Smooth muscle cell (in vitro differentiated cells): Measurements from ENCODE around the gene LRCH4. TPM values are rescaled to one million over a fixed set of nuclear protein-coding genes. Genes with fewer than 3 reads are reported as not detected.
A peak's percentile ranks its signal among the peaks of the same experiment; 100 is the strongest.

Source experiments
- DNase-seq: peaks from one replicate; lab custom pipeline; 2025; ENCODE audit not compliant: unreplicated experiment; lab: John Stamatoyannopoulos, UW
- H2AFZ ChIP-seq: fragments of 200-600 bp; sonication (generic); 2 replicates; pipeline ENCODE4 v1.6.0; 2016; ENCODE audit warnings: antibody characterized with exemption, low read depth, mild to moderate bottlenecking
- H3F3A ChIP-seq: fragments of 200-600 bp; sonication (generic); 2 replicates; pipeline ENCODE4 v1.6.0; 2017; ENCODE audit warnings: antibody characterized with exemption, low read depth
- H3K27ac ChIP-seq: fragments of 200-600 bp; sonication (generic); 2 replicates; pipeline ENCODE4 v1.5.1; 2016; ENCODE audit warnings: low read depth, mild to moderate bottlenecking
- H3K27me3 ChIP-seq: fragments of 200-600 bp; sonication (generic); 2 replicates; pipeline ENCODE4 v1.6.1; 2016; ENCODE audit warnings: low read depth, mild to moderate bottlenecking
- H3K36me3 ChIP-seq: fragments of 200-600 bp; sonication (generic); 2 replicates; pipeline ENCODE4 v1.5.1; 2016; ENCODE audit warnings: low read depth
- H3K4me1 ChIP-seq: fragments of 200-600 bp; sonication (generic); 2 replicates; pipeline ENCODE4 v1.5.1; 2016; ENCODE audit warnings: low read depth
- H3K4me2 ChIP-seq: fragments of 200-600 bp; sonication (generic); 2 replicates; pipeline ENCODE4 v1.6.0; 2016; ENCODE audit warnings: mild to moderate bottlenecking
- H3K4me3 ChIP-seq: fragments of 200-600 bp; sonication (generic); 2 replicates; pipeline ENCODE4 v1.5.1; 2016; ENCODE audit warnings: mild to moderate bottlenecking
- H3K79me2 ChIP-seq: fragments of 200-600 bp; sonication (generic); 2 replicates; pipeline ENCODE4 v1.6.0; 2016; ENCODE audit warnings: low read depth, mild to moderate bottlenecking
- H3K9ac ChIP-seq: fragments of 200-600 bp; sonication (generic); 2 replicates; pipeline ENCODE4 v1.6.0; 2016; ENCODE audit warnings: low read depth
- H3K9me3 ChIP-seq: fragments of 200-600 bp; sonication (generic); replicated peaks from 2 replicates; pipeline ENCODE4 v1.5.1; 2016; ENCODE audit warnings: low read depth
- H4K20me1 ChIP-seq: fragments of 200-600 bp; sonication (generic); 2 replicates; pipeline ENCODE4 v1.6.0; 2016; ENCODE audit warnings: low read depth
- CTCF ChIP-seq: fragments of 200-600 bp; sonication (generic); IDR thresholded peaks from 2 replicates; pipeline ENCODE4 v1.5.1; 2017; ENCODE audit warnings: borderline replicate concordance, mild to moderate bottlenecking, antibody characterized with exemption; ENCODE audit not compliant: insufficient read depth, poor library complexity, severe bottlenecking
- WGBS: methylation state at CpG from one replicate; pipeline ENCODE4 v1.1.7; 2016; ENCODE audit warnings: low lambda C conversion rate; 5-methylcytosine and 5-hydroxymethylcytosine counted together
- polyA plus RNA-seq: library from polyadenylated mRNA; unstranded; fragments of >200 nt; fragmentation: Nextera tagmentation; extraction: Ambion mirVana; gene quantifications from 2 replicates; pipeline ENCODE4 v1.2.1, GENCODE V29; 2016
- total RNA-seq: library from RNA; depleted of rRNA; stranded (reverse); fragments of >200 nt; gene quantifications from 2 replicates; pipeline ENCODE4 v1.2.3, GENCODE V29; 2014

Gene LRCH4
- total and polyA plus RNA-seq, 2 experiments from 2014 or later: 48.2 to 58.5 TPM

- Histone ChIP-seq H3K27me3 (no peaks in the 10 kb centered on the region), H3K9me3 (no peaks in the 10 kb centered on the region), H3K27ac (no peak overlapping the region), H3K9ac (peak overlapping the region; percentile 64), H3F3A (peaks cover 7% of the 10 kb centered on the region), H2AFZ (peak overlapping the region; percentile 62), H3K79me2 (no peaks in the 10 kb centered on the region), H3K4me3 (peak overlapping the region; percentile 54), H3K4me2 (peak overlapping the region; percentile 96), H4K20me1 (no peaks in the 10 kb centered on the region), H3K4me1 (peaks cover 10% of the 10 kb centered on the region), H3K36me3 (no peaks in the 10 kb centered on the region)
- no peak for DNase-seq
- whole genome bisulfite sequencing: 12% methylated on average over 26 of the region's 29 CpGs
- TF ChIP-seq CTCF: no peak
These were observed 26.9 kb upstream of the LRCH4 start for GRCh38 chr7:100612730-100613390.

- H3F3A ChIP-seq: peaks cover 7% of the 10 kb centered on the region
- H3K4me2 ChIP-seq: peak within 1 kb of the TSS; percentile 96
- H3K9ac ChIP-seq: peak within 1 kb of the TSS; percentile 71
- peak within 1 kb of the TSS; percentile 62 for H2AFZ ChIP-seq
- no peak for TF ChIP-seq CTCF
- H3K4me3 ChIP-seq: peak within 1 kb of the TSS; percentile 54
- peak within 1 kb of the TSS; percentile 60 for H3K27ac ChIP-seq
- H3K36me3 ChIP-seq: no peaks in the 10 kb centered on the region
- no peaks in the 10 kb centered on the region for H3K9me3 ChIP-seq
- peak; percentile 93 for DNase-seq
- H4K20me1 ChIP-seq: no peaks in the 10 kb centered on the region
- no peaks in the 10 kb centered on the region for H3K27me3 ChIP-seq
- WGBS: 1% methylated on average over 50 of the region's 61 CpGs
- H3K4me1 ChIP-seq: peaks cover 10% of the 10 kb centered on the region
- H3K79me2 ChIP-seq: no peaks in the 10 kb centered on the region
These were observed 26.2 kb upstream of the LRCH4 start, which contains the start of gene MOSPD3 for GRCh38 chr7:100611983-100612729. TSS of gene MOSPD3 (plus strand) at chr7:100612540. CDS start at chr7:100612792, 252 bp downstream.

DNA sequence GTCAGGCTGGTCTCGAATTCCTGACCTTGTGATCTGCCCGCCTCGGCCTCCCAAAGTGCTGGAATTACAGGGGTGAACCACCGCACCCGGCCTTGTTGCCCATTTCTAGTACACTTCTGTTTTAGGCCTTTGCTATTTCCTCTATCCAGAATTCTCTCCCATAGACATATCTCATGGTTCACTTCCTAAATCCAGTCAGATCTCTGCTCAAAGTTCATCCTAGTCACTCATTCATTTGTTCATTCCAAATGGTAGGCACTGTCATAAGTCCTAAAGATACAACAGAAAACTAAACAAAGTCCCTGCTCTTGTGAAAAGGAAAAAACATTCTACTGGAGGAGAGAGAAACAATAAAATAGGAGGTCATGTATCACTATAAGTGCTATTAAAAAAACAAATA, 24.0 kb upstream of the LRCH4 start:
- TF ChIP-seq CTCF: no peak
- Histone ChIP-seq H4K20me1 (peaks cover 13% of the 10 kb centered on the region), H3K27me3 (no peaks in the 10 kb centered on the region), H3K36me3 (no peaks in the 10 kb centered on the region), H3F3A (peaks cover 20% of the 10 kb centered on the region), H3K9ac (no peak overlapping the region), H3K4me3 (no peak overlapping the region), H3K79me2 (no peaks in the 10 kb centered on the region), H3K27ac (no peak overlapping the region), H3K9me3 (no peaks in the 10 kb centered on the region), H3K4me1 (peaks cover 14% of the 10 kb centered on the region), H3K4me2 (no peak overlapping the region), H2AFZ (no peak overlapping the region)
- DNase-seq: no peak
- WGBS: 97% methylated on average over 5 of the region's 5 CpGs
